Mucosa of descending colon (tissue), 3 donors: ENCODE measurements around the gene UBALD1. TPM values are rescaled to one million over a fixed set of nuclear protein-coding genes. Genes with fewer than 3 reads are reported as not detected.
"Not testable (repeated sequence)": the region's sequence is repeated elsewhere in the genome, so short reads cannot be mapped to it uniquely, and the experiment has no call there.

Experiments used
- ATAC-seq: fragments of 200-7000 bp; cut with Tn5 transposase; one replicate; pipeline ENCODE4 v1.9.1; 2020; ENCODE audit warnings: mild to moderate bottlenecking, moderate library complexity
- DNase-seq, 3 donors: peaks; one replicate each; pipeline ENCODE4 v3.0.0-alpha.2; 2020
- H3K36me3 ChIP-seq: fragments of 200-600 bp; one replicate; pipeline ENCODE4 v1.8.0; 2021; ENCODE audit warnings: low read depth, mild to moderate bottlenecking
- H3K4me1 ChIP-seq: fragments of 200-600 bp; one replicate; pipeline ENCODE4 v1.8.0; 2021; ENCODE audit warnings: low read depth, mild to moderate bottlenecking
- H3K4me3 ChIP-seq: fragments of 200-600 bp; one replicate; pipeline ENCODE4 v1.8.0; 2021; ENCODE audit warnings: mild to moderate bottlenecking
- H3K9me3 ChIP-seq: fragments of 200-600 bp; one replicate; pipeline ENCODE4 v1.8.0; 2021; ENCODE audit warnings: mild to moderate bottlenecking
- intact Hi-C, 2 donors: fragments of 100-400 bp; cut with DNase I in 1 of 2; cut with micrococcal nuclease in 1 of 2; formaldehyde crosslinking; loops; one replicate each; pipeline versions ENCODE4 v1.11.0 to v1.11.1; 2022; cut with DNase I, micrococcal nuclease
- total RNA-seq, 3 donors: library from RNA; stranded (reverse); fragmentation: NEBNext Ultra II Directional in 2 of 3; extraction: Animal tissue kit (Norgen Biotek cat#: 25700) in 2 of 3; gene quantifications; one replicate each; pipeline versions ENCODE4 v1.2.1 to v1.2.4, GENCODE V29; 2021 to 2023
- TF ChIP-seq, protein P1 (sequence below): fragments of 200-600 bp; IDR thresholded peaks from one replicate; pipeline ENCODE4 v1.8.0; 2022; ENCODE audit warnings: antibody characterized with exemption, mild to moderate bottlenecking
- donor health status: DM: no; HTN: no; CAD: no; lungs with moderate emphysema.
- donor health status: DM: no; HTN: no; CAD: no.
- donor health status: DM: no; HTN: yes; CAD: no.

The UBALD1 gene
- total RNA-seq, 3 donors from 2014 or later, result 21.3 to 38.8 (median 22.5) TPM

GRCh38 chr16:4654964-4655590 lies 40.4 kb upstream of the UBALD1 start:
- Histone ChIP-seq H3K36me3 (peaks cover 9% of the 10 kb centered on the region), H3K4me3 (no peak overlapping the region), H3K4me1 (peaks cover 8% of the 10 kb centered on the region), H3K9me3 (no peaks in the 10 kb centered on the region)
- DNase-seq, result no peak
- intact Hi-C loops, result no loop called here
- TF ChIP-seq, protein P1, sequence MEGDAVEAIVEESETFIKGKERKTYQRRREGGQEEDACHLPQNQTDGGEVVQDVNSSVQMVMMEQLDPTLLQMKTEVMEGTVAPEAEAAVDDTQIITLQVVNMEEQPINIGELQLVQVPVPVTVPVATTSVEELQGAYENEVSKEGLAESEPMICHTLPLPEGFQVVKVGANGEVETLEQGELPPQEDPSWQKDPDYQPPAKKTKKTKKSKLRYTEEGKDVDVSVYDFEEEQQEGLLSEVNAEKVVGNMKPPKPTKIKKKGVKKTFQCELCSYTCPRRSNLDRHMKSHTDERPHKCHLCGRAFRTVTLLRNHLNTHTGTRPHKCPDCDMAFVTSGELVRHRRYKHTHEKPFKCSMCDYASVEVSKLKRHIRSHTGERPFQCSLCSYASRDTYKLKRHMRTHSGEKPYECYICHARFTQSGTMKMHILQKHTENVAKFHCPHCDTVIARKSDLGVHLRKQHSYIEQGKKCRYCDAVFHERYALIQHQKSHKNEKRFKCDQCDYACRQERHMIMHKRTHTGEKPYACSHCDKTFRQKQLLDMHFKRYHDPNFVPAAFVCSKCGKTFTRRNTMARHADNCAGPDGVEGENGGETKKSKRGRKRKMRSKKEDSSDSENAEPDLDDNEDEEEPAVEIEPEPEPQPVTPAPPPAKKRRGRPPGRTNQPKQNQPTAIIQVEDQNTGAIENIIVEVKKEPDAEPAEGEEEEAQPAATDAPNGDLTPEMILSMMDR, result no peak
- no peak for ATAC-seq

GRCh38 chr16:4654011-4654963 lies 39.6 kb upstream of the UBALD1 start:
- intact Hi-C loops, result no loop called here
- Histone ChIP-seq H3K4me1 (peaks cover 8% of the 10 kb centered on the region), H3K9me3 (no peaks in the 10 kb centered on the region), H3K36me3 (peaks cover 9% of the 10 kb centered on the region), H3K4me3 (no peak overlapping the region)
- peak; percentile 81 to 85 (median 81) for DNase-seq
- peak; percentile 84 for ATAC-seq
- TF ChIP-seq, protein P1, result no peak

DNA sequence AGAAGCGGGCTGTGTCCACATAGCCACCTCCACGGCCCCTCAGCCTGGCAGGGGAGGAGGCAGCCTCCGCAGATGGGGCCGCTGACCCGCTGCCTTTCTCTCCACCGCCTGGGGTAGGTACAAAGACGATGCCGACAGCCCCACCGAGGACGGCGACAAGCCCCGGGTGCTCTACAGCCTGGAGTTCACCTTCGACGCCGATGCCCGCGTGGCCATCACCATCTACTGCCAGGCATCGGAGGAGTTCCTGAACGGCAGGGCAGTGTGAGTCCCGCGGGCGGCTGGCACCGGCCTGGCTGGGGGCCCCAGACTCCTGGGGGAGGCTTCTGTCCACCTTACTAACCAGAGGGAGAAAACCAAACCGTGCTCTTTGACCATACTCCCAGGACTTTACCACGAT lies 37.9 kb upstream of the UBALD1 start:
- Histone ChIP-seq H3K4me3 (no peak overlapping the region), H3K36me3 (peaks cover 9% of the 10 kb centered on the region), H3K9me3 (no peaks in the 10 kb centered on the region), H3K4me1 (peaks cover 8% of the 10 kb centered on the region)
- TF ChIP-seq, protein P1, result no peak
- intact Hi-C loops, result no loop called here
- ATAC-seq (no peak), DNase-seq (no peak)

- TF ChIP-seq, protein P1, result no peak
- DNase-seq (no peak), ATAC-seq (no peak)
- intact Hi-C loops, result no loop called here
- Histone ChIP-seq H3K4me1 (peaks cover 8% of the 10 kb centered on the region), H3K36me3 (peaks cover 4% of the 10 kb centered on the region), H3K4me3 (no peak overlapping the region), H3K9me3 (no peaks in the 10 kb centered on the region)
These were observed 37.1 kb upstream of the UBALD1 start for GRCh38 chr16:4651827-4652226.

GRCh38 chr16:4650443-4651074 lies 35.9 kb upstream of the UBALD1 start:
- H3K36me3 ChIP-seq, H3K4me3 ChIP-seq, H3K9me3 ChIP-seq, intact Hi-C loops, H3K4me1 ChIP-seq: not testable (repeated sequence)
- DNase-seq (peak in 2 of 3 donors; percentile 82 to 84), ATAC-seq (peak; percentile 73)
- TF ChIP-seq, protein P1, result peak; percentile 82
